ENCODE data around the gene KLC1.

Gene KLC1

GRCh38 chr14:103694572-103695026 is 65.6 kb downstream of the KLC1 start:
- no peak for FAIRE-seq

GRCh38 chr14:103695296-103696069 is 66.5 kb downstream of the KLC1 start:
- FAIRE-seq, result no peak

- no peak for FAIRE-seq
Observed at GRCh38 chr14:103696070-103696402, 67.0 kb downstream of the KLC1 start.

GRCh38 chr14:103696466-103697071 is 67.6 kb downstream of the KLC1 start:
- no peak for FAIRE-seq

GRCh38 chr14:103697206-103697602 is 68.2 kb downstream of the KLC1 start:
- no peak for FAIRE-seq

GRCh38 chr14:103697603-103698379 is 68.8 kb downstream of the KLC1 start:
- FAIRE-seq, result no peak

GRCh38 chr14:103698380-103699260 is 69.6 kb downstream of the KLC1 start:
- no peak for FAIRE-seq

- no peak for FAIRE-seq
Observed at GRCh38 chr14:103699261-103699661, 70.2 kb downstream of the KLC1 start.

GRCh38 chr14:103699901-103700752 is 71.1 kb downstream of the KLC1 start:
- no peak for FAIRE-seq

- FAIRE-seq, result no peak
Observed at GRCh38 chr14:103700753-103701490, 71.9 kb downstream of the KLC1 start.

- no peak for FAIRE-seq
Observed at GRCh38 chr14:103702095-103702494, 73.1 kb downstream of the KLC1 start.

GRCh38 chr14:103702497-103703432 is 73.8 kb downstream of the KLC1 start:
- no peak for FAIRE-seq

GRCh38 chr14:103703433-103704385 is 74.7 kb downstream of the KLC1 start:
- FAIRE-seq, result no peak

GRCh38 chr14:103704708-103705107 is 75.7 kb downstream of the KLC1 start:
- no peak for FAIRE-seq

- no peak for FAIRE-seq
Observed at GRCh38 chr14:103705118-103705503, 76.1 kb downstream of the KLC1 start.

- FAIRE-seq, result no peak
Observed at GRCh38 chr14:103705504-103706284, 76.7 kb downstream of the KLC1 start.

- no peak for FAIRE-seq
Observed at GRCh38 chr14:103706551-103707328, 77.7 kb downstream of the KLC1 start.

Measured in TTC549 (cell line).